IMR-90 (cell line): ENCODE results near the gene SCARB1.

Experiments
- CTCF ChIP-seq: conservative IDR thresholded peaks from 2 replicates; pipeline ENCODE4 v1.5.1; 2012; ENCODE audit warnings: mild to moderate bottlenecking, low read depth, low read length, improper control_type of control experiment
- ELK1 ChIP-seq: fragments of 150-350 bp; IDR thresholded peaks from 2 replicates; pipeline ENCODE4 v1.6.1; 2016; ENCODE audit warnings: low read depth, mild to moderate bottlenecking, low read length, moderate library complexity, borderline replicate concordance
- POLR2A ChIP-seq: IDR thresholded peaks from 2 replicates; pipeline ENCODE4 v1.6.1; 2012; ENCODE audit warnings: mild to moderate bottlenecking, low read depth, low read length

GRCh38 chr12:124817076-124818000 lies 46.3 kb downstream of the SCARB1 start:
- no peak for TF ChIP-seq CTCF
- no peak for TF ChIP-seq POLR2A
- TF ChIP-seq ELK1: no peak
